ENCODE results near the gene GNAT1.
"Not testable (repeated sequence)": the region's sequence is repeated elsewhere in the genome, so short reads cannot be mapped to it uniquely, and the experiment has no call there.

Gene GNAT1

DNA sequence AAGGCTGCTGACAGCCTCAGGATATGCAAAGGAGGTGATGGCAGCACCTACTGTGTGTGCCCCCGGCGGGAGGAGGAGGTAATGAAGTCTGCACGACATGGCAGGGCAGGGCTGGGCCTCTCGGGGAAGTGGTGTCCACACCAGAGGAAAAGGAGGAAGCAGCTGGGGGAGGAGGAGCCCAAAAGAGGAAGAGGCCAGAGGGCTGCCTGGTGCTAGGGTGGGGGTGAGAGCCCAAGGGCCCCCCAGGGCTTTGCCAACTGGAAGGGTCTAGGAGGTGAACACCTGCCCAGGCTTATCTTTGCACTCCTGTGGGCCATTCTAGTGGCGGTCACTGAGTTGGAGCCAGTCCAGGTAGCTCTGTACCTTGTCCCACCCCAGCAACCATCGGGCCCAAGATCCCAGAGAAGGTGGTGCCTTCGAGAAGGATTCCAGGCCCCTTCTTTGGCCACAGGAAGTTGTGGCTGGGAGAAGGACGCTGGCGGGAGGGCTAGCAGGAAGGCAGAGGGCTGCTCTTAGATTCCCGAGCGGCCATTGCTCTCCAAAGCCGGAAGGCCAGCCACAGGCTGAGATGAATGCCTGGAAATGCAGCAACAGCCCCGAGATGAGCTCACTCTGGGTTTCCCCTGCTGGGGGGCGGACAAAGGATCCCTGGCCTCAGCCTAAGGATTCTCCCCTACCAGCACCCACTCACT, 51.6 kb downstream of the GNAT1 start:
- peak; percentile 33 for DNase-seq (ENCODE audit: low read depth)

DNA sequence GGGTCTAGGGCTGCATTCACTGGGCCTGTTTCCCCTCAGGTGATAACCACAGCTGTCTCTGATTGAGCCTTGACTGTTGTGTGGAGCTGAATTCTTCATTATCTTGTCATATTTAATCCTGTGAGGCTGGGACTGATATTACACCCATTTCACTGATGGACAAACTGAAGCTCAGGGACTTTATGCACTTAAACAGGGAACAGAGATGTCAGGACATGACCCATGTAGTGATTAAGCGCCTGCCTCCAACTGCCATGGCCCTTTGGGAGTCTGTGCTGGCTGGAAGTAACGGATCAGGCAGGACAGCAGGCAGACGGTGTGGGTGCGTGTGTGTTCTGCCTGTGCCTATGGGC, 52.1 kb downstream of the GNAT1 start:
- no peak for DNase-seq (ENCODE audit: low read depth)

DNA sequence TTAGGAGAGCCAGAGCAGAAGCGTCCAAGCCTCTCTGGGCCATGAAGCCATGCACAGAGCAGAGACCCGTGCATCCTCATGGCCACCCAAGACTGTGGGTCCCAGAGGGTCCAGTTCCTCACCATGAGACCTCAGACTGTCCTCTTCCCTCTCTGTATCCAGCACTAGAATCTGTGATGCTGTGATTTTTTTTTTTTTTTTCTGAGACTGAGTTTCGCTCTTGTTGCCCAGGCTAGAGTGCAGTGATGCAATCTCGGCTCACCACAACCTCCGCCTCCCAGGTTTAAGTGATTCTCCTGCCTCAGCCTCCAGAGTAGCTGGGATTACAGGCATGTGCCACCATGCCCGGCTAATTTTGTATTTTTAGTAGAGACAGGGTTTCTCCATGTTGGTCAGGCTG, 53.4 kb downstream of the GNAT1 start:
- not testable (repeated sequence) for DNase-seq (ENCODE audit: low read depth)

DNA sequence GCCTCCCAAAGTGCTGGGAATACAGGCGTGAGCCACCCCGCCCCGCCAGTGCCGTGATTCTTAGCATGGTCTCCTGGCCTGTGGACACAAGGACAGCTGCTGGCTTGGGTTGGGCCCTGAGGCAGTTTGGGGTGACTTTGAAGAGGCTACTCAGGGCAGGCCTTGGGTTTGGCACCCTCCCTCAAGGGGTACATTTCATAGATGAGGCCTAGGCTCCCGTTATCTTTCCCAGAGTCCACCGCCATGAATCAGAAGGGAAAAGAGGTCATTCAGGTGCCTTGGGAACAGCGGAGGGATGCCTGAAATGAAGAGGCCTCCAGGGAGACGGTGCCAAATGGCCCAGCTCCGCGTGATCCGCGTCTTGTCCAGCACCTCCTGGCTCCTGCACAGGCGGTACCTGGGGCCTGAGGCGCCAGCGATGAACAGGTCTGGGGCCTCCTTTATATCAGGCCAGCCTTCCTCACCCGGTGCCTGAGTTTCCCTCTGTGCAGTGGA, 53.9 kb downstream of the GNAT1 start:
- DNase-seq (ENCODE audit: low read depth): no peak

DNA sequence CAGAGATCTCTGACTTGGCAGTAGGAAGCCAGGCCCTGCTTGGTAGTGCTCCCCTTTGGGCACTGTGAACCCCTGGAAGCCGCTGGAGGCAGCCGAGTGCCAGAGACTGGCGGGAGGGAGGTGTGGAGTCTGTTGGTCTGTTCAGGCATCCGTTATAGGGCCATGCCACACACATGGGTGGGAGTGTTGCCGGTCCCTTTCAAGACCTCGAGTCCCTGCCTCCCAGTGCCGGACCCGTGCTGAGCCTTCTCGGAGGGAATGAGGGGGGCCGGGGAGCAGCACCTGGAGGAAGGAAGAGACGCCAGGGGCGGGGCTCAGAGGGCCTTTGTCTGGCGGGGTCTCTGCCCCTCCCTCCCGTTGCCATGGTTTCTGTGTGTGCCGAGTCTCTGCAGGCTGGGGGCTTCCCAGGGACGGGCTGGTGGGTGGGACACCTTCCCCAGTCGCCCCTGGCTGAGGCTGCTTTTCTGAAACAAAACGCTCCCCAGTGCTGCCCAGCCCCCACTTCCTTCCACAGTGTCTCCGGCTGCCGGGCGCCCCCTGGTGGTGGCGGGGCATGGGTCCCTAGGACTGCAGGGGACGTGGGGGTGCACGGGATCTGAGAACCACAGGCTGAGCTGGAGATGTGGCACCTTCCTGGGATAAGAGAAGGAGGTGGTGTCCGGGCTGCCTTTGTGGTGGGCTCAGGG, 54.6 kb downstream of the GNAT1 start:
- peak; percentile 94 for DNase-seq (ENCODE audit: low read depth)

DNA sequence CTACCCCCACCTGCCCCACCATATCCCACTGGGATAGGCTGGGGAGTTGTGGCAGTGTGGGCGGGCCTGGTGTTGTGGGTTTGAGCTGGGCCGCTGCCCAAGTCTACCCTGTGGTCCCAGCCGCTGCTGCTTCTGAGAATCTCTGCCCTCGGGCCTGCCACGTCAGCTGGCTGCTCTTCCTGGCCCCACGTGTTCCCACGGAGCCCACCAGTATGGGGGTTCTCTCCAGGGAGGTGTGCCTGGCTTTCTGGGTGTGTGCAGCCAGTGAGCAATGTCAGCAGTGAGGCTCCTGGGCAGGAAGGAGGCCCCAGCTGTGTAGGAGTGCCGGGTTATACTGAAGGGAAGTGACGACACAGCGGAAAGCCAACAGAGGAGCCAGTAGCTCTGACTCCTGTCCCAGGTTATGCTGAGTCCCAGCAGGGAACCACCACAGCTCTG, 55.1 kb downstream of the GNAT1 start:
- DNase-seq (ENCODE audit: low read depth): peak; percentile 82

Measured in activated T-cell treated with anti-CD3 and anti-CD28 coated beads for 48 hours (primary cell).